Measurements from ENCODE around the gene C1QC. TPM values are rescaled to one million over a fixed set of nuclear protein-coding genes. Genes with fewer than 3 reads are reported as not detected.

C1QC gene
- total RNA-seq, 1 experiment from 2014 or later = not detected

GRCh38 chr1:22646384-22646783, 3.0 kb downstream of the C1QC start:
- Histone ChIP-seq H4K20me1 (ENCODE audit: insufficient read depth, low read depth, low read length) (0 out of 2 replicates have a peak, but pooled peaks cover 6% of the 10 kb centered on the region), H3K4me1 (ENCODE audit: low read length) (no peaks in the 10 kb centered on the region), H3K27ac (ENCODE audit: low read length) (no peak overlapping the region), H3K9me3 (ENCODE audit: low read length) (no peaks in the 10 kb centered on the region), H2AFZ (ENCODE audit: low read length) (no peak overlapping the region), H3K36me3 (ENCODE audit: insufficient read depth, low read length) (no peaks in the 10 kb centered on the region), H3K9ac (ENCODE audit: low read length) (no peak overlapping the region), H3K4me2 (ENCODE audit: low read depth, low read length, poor library complexity, severe bottlenecking) (no peak overlapping the region), H3K79me2 (ENCODE audit: low read length) (no peaks in the 10 kb centered on the region), H3K4me3 (ENCODE audit: low read length) (no peak overlapping the region), H3K9me2 (replicated peaks; ENCODE audit: insufficient read depth, low read length) (no peaks in the 10 kb centered on the region), H3K27me3 (ENCODE audit: low read length) (no peaks in the 10 kb centered on the region)
- DNase-seq = no peak

GRCh38 chr1:22650089-22650693, 6.8 kb downstream of the C1QC start:
- no peak overlapping the region for H3K4me2 ChIP-seq (ENCODE audit: low read depth, low read length, poor library complexity, severe bottlenecking)
- H3K4me1 ChIP-seq (ENCODE audit: low read length) = no peaks in the 10 kb centered on the region
- no peak overlapping the region for H3K9ac ChIP-seq (ENCODE audit: low read length)
- no peak overlapping the region for H3K27ac ChIP-seq (ENCODE audit: low read length)
- H3K4me3 ChIP-seq (ENCODE audit: low read length) = no peak overlapping the region
- H2AFZ ChIP-seq (ENCODE audit: low read length) = no peak overlapping the region
- 0 out of 2 replicates have a peak, but pooled peaks cover 2% of the 10 kb centered on the region for H4K20me1 ChIP-seq (ENCODE audit: insufficient read depth, low read depth, low read length)
- H3K79me2 ChIP-seq (ENCODE audit: low read length) = no peaks in the 10 kb centered on the region
- DNase-seq = no peak
- H3K27me3 ChIP-seq (ENCODE audit: low read length) = no peaks in the 10 kb centered on the region
- no peaks in the 10 kb centered on the region for H3K9me3 ChIP-seq (ENCODE audit: low read length)
- H3K36me3 ChIP-seq (ENCODE audit: insufficient read depth, low read length) = no peaks in the 10 kb centered on the region
- H3K9me2 ChIP-seq (replicated peaks; ENCODE audit: insufficient read depth, low read length) = no peaks in the 10 kb centered on the region

- Histone ChIP-seq H3K27ac (ENCODE audit: low read length) (no peak overlapping the region), H2AFZ (ENCODE audit: low read length) (no peak overlapping the region), H3K9me2 (replicated peaks; ENCODE audit: insufficient read depth, low read length) (no peaks in the 10 kb centered on the region), H4K20me1 (ENCODE audit: insufficient read depth, low read depth, low read length) (no peaks in the 10 kb centered on the region), H3K36me3 (ENCODE audit: insufficient read depth, low read length) (no peaks in the 10 kb centered on the region), H3K9ac (ENCODE audit: low read length) (no peak overlapping the region), H3K4me2 (ENCODE audit: low read depth, low read length, poor library complexity, severe bottlenecking) (no peak overlapping the region), H3K9me3 (ENCODE audit: low read length) (no peaks in the 10 kb centered on the region), H3K4me3 (ENCODE audit: low read length) (no peak overlapping the region), H3K27me3 (ENCODE audit: low read length) (no peaks in the 10 kb centered on the region), H3K4me1 (ENCODE audit: low read length) (no peaks in the 10 kb centered on the region), H3K79me2 (ENCODE audit: low read length) (no peaks in the 10 kb centered on the region)
- no peak for DNase-seq
Observed at GRCh38 chr1:22651941-22652856, 8.8 kb downstream of the C1QC start.

- no peaks in the 10 kb centered on the region for H3K4me1 ChIP-seq (ENCODE audit: low read length)
- no peaks in the 10 kb centered on the region for H4K20me1 ChIP-seq (ENCODE audit: insufficient read depth, low read depth, low read length)
- no peaks in the 10 kb centered on the region for H3K36me3 ChIP-seq (ENCODE audit: insufficient read depth, low read length)
- DNase-seq = no peak
- no peak within 1 kb of the TSS for H3K27ac ChIP-seq (ENCODE audit: low read length)
- no peaks in the 10 kb centered on the region for H3K9me2 ChIP-seq (replicated peaks; ENCODE audit: insufficient read depth, low read length)
- no peaks in the 10 kb centered on the region for H3K27me3 ChIP-seq (ENCODE audit: low read length)
- H2AFZ ChIP-seq (ENCODE audit: low read length) = no peak within 1 kb of the TSS
- H3K79me2 ChIP-seq (ENCODE audit: low read length) = no peaks in the 10 kb centered on the region
- no peak within 1 kb of the TSS for H3K4me3 ChIP-seq (ENCODE audit: low read length)
- H3K9ac ChIP-seq (ENCODE audit: low read length) = no peak within 1 kb of the TSS
- no peaks in the 10 kb centered on the region for H3K9me3 ChIP-seq (ENCODE audit: low read length)
- H3K4me2 ChIP-seq (ENCODE audit: low read depth, low read length, poor library complexity, severe bottlenecking) = no peak within 1 kb of the TSS
Observed at GRCh38 chr1:22652881-22653316, 9.5 kb downstream of the C1QC start, which contains the start of gene C1QB. Gene C1QB, plus strand, starts transcription at chr1:22653236. Its CDS starts 6,227 bp downstream, at chr1:22659463.

GRCh38 chr1:22654692-22655091, 11.3 kb downstream of the C1QC start:
- DNase-seq = no peak
- H3K27me3 ChIP-seq (ENCODE audit: low read length) = no peaks in the 10 kb centered on the region

GRCh38 chr1:22658385-22659163, 15.1 kb downstream of the C1QC start:
- no peaks in the 10 kb centered on the region for H3K36me3 ChIP-seq (ENCODE audit: insufficient read depth, low read length)
- no peaks in the 10 kb centered on the region for H4K20me1 ChIP-seq (ENCODE audit: insufficient read depth, low read depth, low read length)
- no peaks in the 10 kb centered on the region for H3K9me2 ChIP-seq (replicated peaks; ENCODE audit: insufficient read depth, low read length)
- H3K4me3 ChIP-seq (ENCODE audit: low read length) = no peak overlapping the region
- no peak overlapping the region for H3K9ac ChIP-seq (ENCODE audit: low read length)
- no peak overlapping the region for H3K27ac ChIP-seq (ENCODE audit: low read length)
- no peak for DNase-seq
- H3K4me2 ChIP-seq (ENCODE audit: low read depth, low read length, poor library complexity, severe bottlenecking) = no peak overlapping the region
- no peaks in the 10 kb centered on the region for H3K79me2 ChIP-seq (ENCODE audit: low read length)
- H3K4me1 ChIP-seq (ENCODE audit: low read length) = no peaks in the 10 kb centered on the region
- no peaks in the 10 kb centered on the region for H3K9me3 ChIP-seq (ENCODE audit: low read length)
- H3K27me3 ChIP-seq (ENCODE audit: low read length) = no peaks in the 10 kb centered on the region
- no peak overlapping the region for H2AFZ ChIP-seq (ENCODE audit: low read length)

More at GRCh38 chr1:22654692-22655091, 11.3 kb downstream of the C1QC start:
- H2AFZ ChIP-seq (ENCODE audit: low read length) = no peak overlapping the region
- H3K4me2 ChIP-seq (ENCODE audit: low read depth, low read length, poor library complexity, severe bottlenecking) = no peak overlapping the region
- H4K20me1 ChIP-seq (ENCODE audit: insufficient read depth, low read depth, low read length) = no peaks in the 10 kb centered on the region
- no peak overlapping the region for H3K9ac ChIP-seq (ENCODE audit: low read length)
- H3K9me2 ChIP-seq (replicated peaks; ENCODE audit: insufficient read depth, low read length) = no peaks in the 10 kb centered on the region
- no peaks in the 10 kb centered on the region for H3K79me2 ChIP-seq (ENCODE audit: low read length)
- no peak overlapping the region for H3K4me3 ChIP-seq (ENCODE audit: low read length)
- H3K36me3 ChIP-seq (ENCODE audit: insufficient read depth, low read length) = no peaks in the 10 kb centered on the region
- H3K27ac ChIP-seq (ENCODE audit: low read length) = no peak overlapping the region
- no peaks in the 10 kb centered on the region for H3K9me3 ChIP-seq (ENCODE audit: low read length)
- no peaks in the 10 kb centered on the region for H3K4me1 ChIP-seq (ENCODE audit: low read length)

- H3K9ac ChIP-seq (ENCODE audit: low read length) = no peak overlapping the region
- no peak overlapping the region for H3K4me3 ChIP-seq (ENCODE audit: low read length)
- H3K4me2 ChIP-seq (ENCODE audit: low read depth, low read length, poor library complexity, severe bottlenecking) = no peak overlapping the region
- no peaks in the 10 kb centered on the region for H3K9me3 ChIP-seq (ENCODE audit: low read length)
- H3K36me3 ChIP-seq (ENCODE audit: insufficient read depth, low read length) = no peaks in the 10 kb centered on the region
- H2AFZ ChIP-seq (ENCODE audit: low read length) = no peak overlapping the region
- H3K27ac ChIP-seq (ENCODE audit: low read length) = no peak overlapping the region
- no peaks in the 10 kb centered on the region for H3K27me3 ChIP-seq (ENCODE audit: low read length)
- no peaks in the 10 kb centered on the region for H4K20me1 ChIP-seq (ENCODE audit: insufficient read depth, low read depth, low read length)
- no peaks in the 10 kb centered on the region for H3K79me2 ChIP-seq (ENCODE audit: low read length)
- no peak for DNase-seq
- no peaks in the 10 kb centered on the region for H3K9me2 ChIP-seq (replicated peaks; ENCODE audit: insufficient read depth, low read length)
- no peaks in the 10 kb centered on the region for H3K4me1 ChIP-seq (ENCODE audit: low read length)
Observed at GRCh38 chr1:22660716-22661241, 17.3 kb downstream of the C1QC start.
